ENCODE measurements around the gene KRT79.

GRCh38 chr12:52832985-52833905 is 866 bp downstream of the KRT79 start:
- no peak for TF ChIP-seq CTCF (IDR thresholded peaks at IDR 0.05)
- no peak for TF ChIP-seq POLR2A (IDR thresholded peaks at IDR 0.05)

All from gastroesophageal sphincter (tissue), 3 donors.